H1 (cell line): ENCODE measurements around the gene MCM3AP. TPM values are rescaled to one million over a fixed set of nuclear protein-coding genes. Genes with fewer than 3 reads are reported as not detected.

ENCODE experiments used
- CTCF ChIA-PET: fragments of 300-600 bp; sonication (Branson Sonifier 250); formaldehyde crosslinking; loops from one replicate; lab custom pipeline; 2021; ENCODE audit not compliant: partially characterized antibody; lab: Charles Lee
- POLR2A ChIA-PET: fragments of 300-600 bp; sonication (Branson Sonifier 250); formaldehyde crosslinking; loops from one replicate; lab custom pipeline; 2021; ENCODE audit warnings: inconsistent platforms; ENCODE audit not compliant: partially characterized antibody; lab: Charles Lee
- DNase-seq, 2 experiments: peaks; one replicate each; pipeline versions ENCODE4 v3.0.0 to v3.0.0-alpha.2; 2010 to 2022; ENCODE audit warnings: low spot score in 2 of 2, low read depth in 1 of 2, mixed read lengths in 1 of 2
- FAIRE-seq: peaks from 2 replicates; lab custom pipeline; 2011; peaks lifted over from hg19 to GRCh38; lab: Jason Lieb, UNC
- H2AFZ ChIP-seq: 2 replicates; pipeline ENCODE4 v1.8.1; 2012; ENCODE audit warnings: low read length, inconsistent platforms
- H2AK5ac ChIP-seq: 2 replicates; pipeline ENCODE4 v1.6.1; 2013; ENCODE audit warnings: low read depth, low read length
- H2BK120ac ChIP-seq: replicated peaks from 2 replicates; pipeline ENCODE3; 2013; ENCODE audit warnings: low read depth, low read length, inconsistent platforms
- H2BK12ac ChIP-seq: 2 replicates; pipeline ENCODE4 v1.6.1; 2013; ENCODE audit warnings: low read depth, low read length
- H2BK15ac ChIP-seq: 2 replicates; pipeline ENCODE4 v1.6.1; 2013; ENCODE audit warnings: low read length
- H2BK20ac ChIP-seq: 2 replicates; pipeline ENCODE4 v1.6.1; 2013; ENCODE audit warnings: low read length
- H2BK5ac ChIP-seq: 2 replicates; pipeline ENCODE4 v1.6.1; 2013; ENCODE audit warnings: low read depth, low read length
- H3K14ac ChIP-seq: 2 replicates; pipeline ENCODE4 v1.6.1; 2013; ENCODE audit warnings: inconsistent platforms; ENCODE audit not compliant: insufficient read length
- H3K18ac ChIP-seq: 2 replicates; pipeline ENCODE4 v1.6.1; 2013; ENCODE audit warnings: low read length; ENCODE audit errors: extremely low read depth
- H3K23ac ChIP-seq: 2 replicates; pipeline ENCODE4 v1.6.1; 2013; ENCODE audit warnings: inconsistent platforms; ENCODE audit not compliant: insufficient read length
- H3K23me2 ChIP-seq: 2 replicates; pipeline ENCODE4 v1.6.1; 2013; ENCODE audit warnings: low read depth, low read length
- H3K27ac ChIP-seq: 2 replicates; pipeline ENCODE4 v1.6.1; 2011; ENCODE audit warnings: low read depth, low read length, inconsistent platforms
- H3K27me3 ChIP-seq, 4 experiments: replicated peaks in 1 of 4; 1 replicate in 1 of 4; 2 replicates in 3 of 4; pipeline versions ENCODE4 v1.6.1 to v1.8.1; 2011 to 2013; ENCODE audit warnings: low read length in 3 of 4, mild to moderate bottlenecking in 3 of 4, inconsistent platforms in 2 of 4, mixed read lengths in 2 of 4, moderate library complexity in 1 of 4; ENCODE audit not compliant: control insufficient read depth in 3 of 4, insufficient read depth in 3 of 4; ENCODE audit errors: extremely low read depth in 1 of 4
- H3K36me3 ChIP-seq, 4 experiments: 2 replicates each; pipeline versions ENCODE4 v1.6.1 to v1.8.1; 2011 to 2013; ENCODE audit warnings: mild to moderate bottlenecking in 4 of 4, low read length in 3 of 4, moderate library complexity in 2 of 4, control low read depth in 1 of 4, inconsistent platforms in 1 of 4; ENCODE audit not compliant: insufficient read depth in 4 of 4, control insufficient read depth in 2 of 4
- H3K4ac ChIP-seq: replicated peaks from 2 replicates; pipeline ENCODE3; 2013; ENCODE audit warnings: low read length, low read depth, mixed read lengths, inconsistent platforms; ENCODE audit not compliant: insufficient read length
- H3K4me1 ChIP-seq, 4 experiments: replicated peaks in 1 of 4; 1 replicate in 1 of 4; 2 replicates in 3 of 4; pipeline versions ENCODE4 v1.6.1 to v1.8.1; 2011 to 2013; ENCODE audit warnings: low read length in 3 of 4, inconsistent platforms in 2 of 4, mixed read lengths in 1 of 4; ENCODE audit not compliant: insufficient read depth in 4 of 4, control insufficient read depth in 3 of 4
- H3K4me2 ChIP-seq, 2 experiments: 2 replicates each; pipeline versions ENCODE4 v1.6.1 to v1.8.1; 2011 to 2013; ENCODE audit warnings: low read depth in 2 of 2, low read length in 2 of 2, control low read depth in 1 of 2, inconsistent platforms in 1 of 2, mild to moderate bottlenecking in 1 of 2; ENCODE audit not compliant: insufficient read depth in 1 of 2
- H3K4me3 ChIP-seq, 4 experiments: fragments of 200-600, 300-600 bp in 1 of 4; sonication (generic), shearing (Covaris generic), sonication (Bioruptor Twin) in 1 of 4; 2 replicates each; pipeline versions ENCODE4 v1.5.1 to v1.8.1; 2011 to 2016; ENCODE audit warnings: low read length in 4 of 4, low read depth in 3 of 4, control low read depth in 2 of 4, inconsistent platforms in 2 of 4, mild to moderate bottlenecking in 2 of 4, mixed read lengths in 1 of 4, moderate library complexity in 1 of 4; ENCODE audit not compliant: insufficient read depth in 2 of 4; ENCODE audit errors: extremely low read depth in 1 of 4
- H3K56ac ChIP-seq: replicated peaks from 2 replicates; pipeline ENCODE3; 2013; ENCODE audit warnings: low read depth, mild to moderate bottlenecking, mixed read lengths, low read length, inconsistent platforms; ENCODE audit not compliant: insufficient read length
- H3K79me1 ChIP-seq: 2 replicates; pipeline ENCODE4 v1.6.1; 2013; ENCODE audit warnings: low read depth, low read length, control low read depth
- H3K79me2 ChIP-seq, 2 experiments: 2 replicates each; pipeline versions ENCODE4 v1.6.1 to v1.8.1; 2012 to 2013; ENCODE audit warnings: low read length in 2 of 2, mild to moderate bottlenecking in 2 of 2, inconsistent platforms in 1 of 2; ENCODE audit not compliant: insufficient read depth in 2 of 2, control insufficient read depth in 1 of 2
- H3K9ac ChIP-seq, 4 experiments: replicated peaks in 1 of 4; 1 replicate in 1 of 4; 2 replicates in 3 of 4; pipeline versions ENCODE4 v1.6.1 to v1.8.1; 2011 to 2013; ENCODE audit warnings: low read depth in 3 of 4, low read length in 3 of 4, control low read depth in 2 of 4, mild to moderate bottlenecking in 2 of 4, moderate library complexity in 2 of 4, inconsistent platforms in 1 of 4; ENCODE audit errors: extremely low read depth in 1 of 4
- H3K9me3 ChIP-seq, 2 experiments: 2 replicates each; pipeline versions ENCODE4 v1.6.1 to v1.8.1; 2012 to 2013; ENCODE audit warnings: mild to moderate bottlenecking in 2 of 2, moderate library complexity in 2 of 2, control low read depth in 1 of 2, inconsistent platforms in 1 of 2, low read depth in 1 of 2, low read length in 1 of 2, mixed read lengths in 1 of 2; ENCODE audit not compliant: insufficient read depth in 2 of 2
- H4K20me1 ChIP-seq, 2 experiments: replicated peaks in 1 of 2; 2 replicates each; pipeline versions ENCODE3 to v1.8.1; 2011 to 2013; ENCODE audit warnings: inconsistent platforms in 2 of 2, low read length in 2 of 2, mild to moderate bottlenecking in 1 of 2; ENCODE audit not compliant: insufficient read depth in 2 of 2, control insufficient read depth in 1 of 2
- H4K5ac ChIP-seq: 2 replicates; pipeline ENCODE4 v1.6.1; 2013; ENCODE audit warnings: low read length, low read depth, mixed read lengths, inconsistent platforms; ENCODE audit not compliant: insufficient read length
- H4K8ac ChIP-seq: 2 replicates; pipeline ENCODE4 v1.8.0; 2013; ENCODE audit warnings: mild to moderate bottlenecking, moderate library complexity, low read length, inconsistent platforms; ENCODE audit not compliant: insufficient read depth; ENCODE audit errors: extremely low read depth
- H4K91ac ChIP-seq: replicated peaks from 2 replicates; pipeline ENCODE3; 2013; ENCODE audit warnings: low read length, mixed read lengths, inconsistent platforms; ENCODE audit not compliant: insufficient read length
- CHD1 ChIP-seq: IDR thresholded peaks from 2 replicates; pipeline ENCODE4 v1.6.1; 2012; ENCODE audit warnings: low read depth, low read length, improper control_type of control experiment
- CREB1 ChIP-seq: IDR thresholded peaks from 2 replicates; pipeline ENCODE4 v1.6.1; 2012; ENCODE audit warnings: inconsistent platforms
- CTCF ChIP-seq, 3 experiments: IDR thresholded peaks; 1 replicate in 2 of 3; 2 replicates in 1 of 3; pipeline versions ENCODE4 v1.5.1 to v1.6.1; 2011; ENCODE audit warnings: low read length in 3 of 3, mild to moderate bottlenecking in 3 of 3, inconsistent platforms in 2 of 3, low read depth in 1 of 3, moderate library complexity in 1 of 3; ENCODE audit not compliant: insufficient read depth in 1 of 3; ENCODE audit errors: control extremely low read depth in 1 of 3
- FOSL1 ChIP-seq: IDR thresholded peaks from 2 replicates; pipeline ENCODE4 v1.6.1; 2011; ENCODE audit warnings: mild to moderate bottlenecking, low read depth, low read length, moderate library complexity; ENCODE audit not compliant: insufficient read depth
- GABPA ChIP-seq: IDR thresholded peaks from 2 replicates; pipeline ENCODE4 v1.6.1; 2011; ENCODE audit warnings: mild to moderate bottlenecking, low read length, moderate library complexity, borderline replicate concordance; ENCODE audit not compliant: insufficient read depth
- HDAC2 ChIP-seq, 2 experiments: fragments of 300-600 bp in 1 of 2; sonication (generic) in 1 of 2; IDR thresholded peaks; 2 replicates each; pipeline ENCODE4 v1.6.1; 2011 to 2012; ENCODE audit warnings: low read depth in 2 of 2, low read length in 2 of 2, mild to moderate bottlenecking in 2 of 2, moderate library complexity in 2 of 2, borderline replicate concordance in 1 of 2, inconsistent platforms in 1 of 2
- HDAC6 ChIP-seq: IDR thresholded peaks from one replicate; pipeline ENCODE4 v1.7.1; 2012; ENCODE audit warnings: low read depth, mild to moderate bottlenecking, inconsistent platforms, low read length, moderate library complexity
- SP2 ChIP-seq: IDR thresholded peaks from 2 replicates; pipeline ENCODE4 v1.6.1; 2012; ENCODE audit warnings: mild to moderate bottlenecking, low read length, inconsistent platforms
- SP4 ChIP-seq: IDR thresholded peaks from 2 replicates; pipeline ENCODE4 v1.6.1; 2012; ENCODE audit warnings: low read length, inconsistent platforms
- SUZ12 ChIP-seq: fragments of 200-600 bp; sonication (generic); IDR thresholded peaks from 2 replicates; pipeline ENCODE4 v1.6.1; 2012; ENCODE audit warnings: mild to moderate bottlenecking, inconsistent platforms, low read length, moderate library complexity, mixed read lengths
- WGBS, 2 experiments: shearing (Covaris generic) in 1 of 2; methylation state at CpG; one replicate each; pipeline versions ENCODE4 v1.1.6 to v1.1.7; 2013 to 2015; ENCODE audit warnings: low lambda C conversion rate in 2 of 2, mixed read lengths in 2 of 2, inconsistent platforms in 1 of 2, low coverage in 1 of 2, missing lambda C conversion rate in 1 of 2; ENCODE audit not compliant: insufficient replicate concordance in 2 of 2, insufficient coverage in 1 of 2, insufficient read length in 1 of 2; ENCODE audit errors: extremely low coverage in 1 of 2, missing lambda C conversion rate in 1 of 2; 5-methylcytosine and 5-hydroxymethylcytosine counted together
- polyA plus RNA-seq, 7 experiments: library from polyadenylated mRNA; depleted of rRNA in 3 of 7; stranded (reverse) in 5 of 7; unstranded in 2 of 7; fragments of >200 nt in 5 of 7; fragments of 200-250 nt in 2 of 7; gene quantifications; 1 replicate in 5 of 7; 2 replicates in 1 of 7; 4 replicates in 1 of 7; pipeline versions ENCODE4 v1.2.1 to v1.2.3, GENCODE V29; 2011 to 2013; ENCODE audit warnings: missing spikeins in 2 of 7, mixed read lengths in 2 of 7
- total RNA-seq: library from RNA; stranded (reverse); fragmentation: NEBNext Ultra II Directional; extraction: Animal tissue kit (Norgen Biotek cat#: 25700); gene quantifications from 2 replicates; pipeline ENCODE4 v1.2.1, GENCODE V29; 2021

The MCM3AP gene
- total and polyA plus RNA-seq, 2 of the 8 experiments (the other 6 are each of a cell fraction or from before 2014, with no cell fraction given), result 37.2 to 119 TPM

- no peak overlapping the region for H3K27ac ChIP-seq
- H2BK15ac ChIP-seq, result no peak overlapping the region
- H3K27me3 ChIP-seq, result no peaks in the 10 kb centered on the region
- no peak overlapping the region for H3K4ac ChIP-seq
- no peak overlapping the region for H4K5ac ChIP-seq
- peaks cover 0 to 17% (median 8%) of the 10 kb centered on the region in 4 experiments for H3K36me3 ChIP-seq
- H2BK120ac ChIP-seq, result no peak overlapping the region
- H4K20me1 ChIP-seq, result peaks cover 7 to 32% of the 10 kb centered on the region in 2 experiments
- H3K9ac ChIP-seq, result no peak overlapping the region
- H3K4me3 ChIP-seq, result no peak overlapping the region
- ChIA-PET POLR2A (no interaction called here), CTCF (interaction anchor here (1.9 kb wide), 1 partner anchor 60 kb away, joined by 7 read pairs; no protein-coding TSS in a partner anchor)
- H3K56ac ChIP-seq, result no peak overlapping the region
- no peak for DNase-seq
- H4K8ac ChIP-seq, result no peak overlapping the region
- no peaks in the 10 kb centered on the region for H3K23me2 ChIP-seq
- H4K91ac ChIP-seq, result no peak overlapping the region
- H2AK5ac ChIP-seq, result no peak overlapping the region
- H3K79me1 ChIP-seq, result peaks cover 9% of the 10 kb centered on the region; the same call in 1 of the 2 replicates
- H3K18ac ChIP-seq, result no peak overlapping the region
- no peak for FAIRE-seq
- H3K9me3 ChIP-seq, result no peaks in the 10 kb centered on the region
- WGBS, 2 experiments, result 89% methylated on average over 17 of the region's 18 CpGs; no CpG with 5 or more reads in 1 of the 2 experiments
- no peak overlapping the region for H3K23ac ChIP-seq
- no peak overlapping the region; the same call in 1 of the 2 replicates for H2BK5ac ChIP-seq
- H3K4me1 ChIP-seq, result no peaks in the 10 kb centered on the region
- H3K14ac ChIP-seq, result no peak overlapping the region
- H2BK12ac ChIP-seq, result no peak overlapping the region
- peaks cover 0 to 2% of the 10 kb centered on the region in 2 experiments; a peak in 1 of 4 replicates for H3K79me2 ChIP-seq
- no peak overlapping the region for H3K4me2 ChIP-seq
- no peak overlapping the region for H2BK20ac ChIP-seq
- no peak overlapping the region for H2AFZ ChIP-seq
- TF ChIP-seq SUZ12 (no peak), CREB1 (no peak), CTCF (IDR thresholded peaks at IDR 0.05; ENCODE audit: control extremely low read depth in 1 of 3, insufficient read depth in 1 of 3, low read depth in 1 of 3, low read length in 3 of 3) (no peak), FOSL1 (no peak), SP2 (no peak), HDAC6 (no peak), SP4 (no peak), HDAC2 (IDR thresholded peaks at IDR 0.05; ENCODE audit: borderline replicate concordance in 1 of 2, low read depth in 2 of 2, low read length in 2 of 2) (no peak), GABPA (no peak), CHD1 (no peak)
Observed at GRCh38 chr21:46212721-46213484, 72.5 kb downstream of the MCM3AP start.
